Activated CD4-positive, alpha-beta T cell treated with anti-CD3 and anti-CD28 coated beads, Interleukin-2, Interleukin-4, amounts not matched to agents 100 ng/mL and 50 ng/mL, durations not matched to agents 16 hours and 8 hours (primary cell): ENCODE results near the gene FCAR.
"Not testable (repeated sequence)": the region's sequence is repeated elsewhere in the genome, so short reads cannot be mapped to it uniquely, and the experiment has no call there.

Experiments
- DNase-seq: peaks from one replicate; pipeline ENCODE4 v3.0.0-alpha.2; 2020; ENCODE audit warnings: low spot score

The FCAR gene

GRCh38 chr19:54873990-54874389 is at the start of gene FCAR:
Gene FCAR (plus strand): TSS chr19:54874235. CDS start chr19:54874290, 55 bp downstream.
- DNase-seq: no peak

GRCh38 chr19:54824416-54824815 is 49.6 kb upstream of the FCAR start:
- DNase-seq: not testable (repeated sequence)

- not testable (repeated sequence) for DNase-seq
These were observed 48.7 kb upstream of the FCAR start for GRCh38 chr19:54825326-54825725.

GRCh38 chr19:54828064-54828463 is 46.0 kb upstream of the FCAR start:
- DNase-seq: not testable (repeated sequence)

- not testable (repeated sequence) for DNase-seq
These were observed 41.5 kb upstream of the FCAR start, which contains the start of gene KIR2DS4 for GRCh38 chr19:54832496-54832895. Gene KIR2DS4 (plus strand): TSS chr19:54832676.

- DNase-seq: not testable (repeated sequence)
These were observed 38.9 kb upstream of the FCAR start for GRCh38 chr19:54835126-54835525.

GRCh38 chr19:54837522-54837921 is 36.5 kb upstream of the FCAR start:
- not testable (repeated sequence) for DNase-seq

- not testable (repeated sequence) for DNase-seq
These were observed 30.9 kb upstream of the FCAR start for GRCh38 chr19:54843171-54843570.

GRCh38 chr19:54850061-54850640 is 23.9 kb upstream of the FCAR start, which contains the start of gene KIR3DL2:
Gene KIR3DL2 (plus strand): TSS chr19:54850443. CDS start chr19:54850476, 33 bp downstream.
- not testable (repeated sequence) for DNase-seq

GRCh38 chr19:54850930-54851329 is 23.1 kb upstream of the FCAR start:
- no peak for DNase-seq

- DNase-seq: no peak
These were observed 22.7 kb upstream of the FCAR start for GRCh38 chr19:54851353-54851752.

GRCh38 chr19:54855241-54855640 is 18.8 kb upstream of the FCAR start:
- not testable (repeated sequence) for DNase-seq

GRCh38 chr19:54858476-54858875 is 15.6 kb upstream of the FCAR start:
- not testable (repeated sequence) for DNase-seq

GRCh38 chr19:54859421-54859820 is 14.6 kb upstream of the FCAR start:
- not testable (repeated sequence) for DNase-seq

GRCh38 chr19:54863459-54863858 is 10.6 kb upstream of the FCAR start:
- not testable (repeated sequence) for DNase-seq

GRCh38 chr19:54871696-54872095 is 2.3 kb upstream of the FCAR start:
- DNase-seq: no peak

- DNase-seq: no peak
These were observed 1.5 kb downstream of the FCAR start for GRCh38 chr19:54875506-54875905.

GRCh38 chr19:54877471-54877870 is 3.4 kb downstream of the FCAR start:
- no peak for DNase-seq

GRCh38 chr19:54881884-54882283 is 7.8 kb downstream of the FCAR start:
- DNase-seq: no peak

GRCh38 chr19:54882758-54883157 is 8.7 kb downstream of the FCAR start:
- peak; percentile 31 for DNase-seq

- no peak for DNase-seq
These were observed 9.2 kb downstream of the FCAR start for GRCh38 chr19:54883228-54883627.

GRCh38 chr19:54888239-54888638 is 14.2 kb downstream of the FCAR start:
- DNase-seq: no peak

GRCh38 chr19:54889566-54889965 is 15.5 kb downstream of the FCAR start:
- no peak for DNase-seq

- DNase-seq: no peak
These were observed 19.4 kb downstream of the FCAR start for GRCh38 chr19:54893406-54893805.
